ENCODE data around the gene OTUD5.

Gene OTUD5

DNA sequence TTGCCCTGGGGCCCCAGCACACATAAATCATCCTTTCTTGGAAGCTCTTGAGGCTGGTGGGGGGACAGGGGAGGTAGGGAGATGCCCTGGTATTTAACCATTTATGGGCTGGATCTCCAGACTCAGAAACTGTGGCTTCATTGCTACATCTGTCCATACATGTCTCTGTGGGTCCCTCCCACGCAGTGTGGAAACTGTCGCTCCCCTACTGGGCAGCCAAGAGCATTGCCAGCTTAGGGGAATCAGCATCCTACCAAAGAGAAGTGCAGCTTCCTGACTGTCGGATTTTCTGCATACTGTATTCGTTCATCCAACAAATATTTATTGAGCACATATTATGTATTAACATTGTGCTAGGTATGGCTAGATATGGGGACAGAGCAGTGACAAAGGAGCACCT is 41.0 kb upstream of the OTUD5 start:
- H3K4me3 ChIP-seq (replicated peaks; ENCODE audit: insufficient read depth, low read length): no peak overlapping the region
- no peak for TF ChIP-seq POLR2AphosphoS5 (IDR thresholded peaks at IDR 0.05; ENCODE audit: low read depth)
- no peak for TF ChIP-seq GABPA (IDR thresholded peaks at IDR 0.05; ENCODE audit: low read depth)
- TF ChIP-seq, protein P1, sequence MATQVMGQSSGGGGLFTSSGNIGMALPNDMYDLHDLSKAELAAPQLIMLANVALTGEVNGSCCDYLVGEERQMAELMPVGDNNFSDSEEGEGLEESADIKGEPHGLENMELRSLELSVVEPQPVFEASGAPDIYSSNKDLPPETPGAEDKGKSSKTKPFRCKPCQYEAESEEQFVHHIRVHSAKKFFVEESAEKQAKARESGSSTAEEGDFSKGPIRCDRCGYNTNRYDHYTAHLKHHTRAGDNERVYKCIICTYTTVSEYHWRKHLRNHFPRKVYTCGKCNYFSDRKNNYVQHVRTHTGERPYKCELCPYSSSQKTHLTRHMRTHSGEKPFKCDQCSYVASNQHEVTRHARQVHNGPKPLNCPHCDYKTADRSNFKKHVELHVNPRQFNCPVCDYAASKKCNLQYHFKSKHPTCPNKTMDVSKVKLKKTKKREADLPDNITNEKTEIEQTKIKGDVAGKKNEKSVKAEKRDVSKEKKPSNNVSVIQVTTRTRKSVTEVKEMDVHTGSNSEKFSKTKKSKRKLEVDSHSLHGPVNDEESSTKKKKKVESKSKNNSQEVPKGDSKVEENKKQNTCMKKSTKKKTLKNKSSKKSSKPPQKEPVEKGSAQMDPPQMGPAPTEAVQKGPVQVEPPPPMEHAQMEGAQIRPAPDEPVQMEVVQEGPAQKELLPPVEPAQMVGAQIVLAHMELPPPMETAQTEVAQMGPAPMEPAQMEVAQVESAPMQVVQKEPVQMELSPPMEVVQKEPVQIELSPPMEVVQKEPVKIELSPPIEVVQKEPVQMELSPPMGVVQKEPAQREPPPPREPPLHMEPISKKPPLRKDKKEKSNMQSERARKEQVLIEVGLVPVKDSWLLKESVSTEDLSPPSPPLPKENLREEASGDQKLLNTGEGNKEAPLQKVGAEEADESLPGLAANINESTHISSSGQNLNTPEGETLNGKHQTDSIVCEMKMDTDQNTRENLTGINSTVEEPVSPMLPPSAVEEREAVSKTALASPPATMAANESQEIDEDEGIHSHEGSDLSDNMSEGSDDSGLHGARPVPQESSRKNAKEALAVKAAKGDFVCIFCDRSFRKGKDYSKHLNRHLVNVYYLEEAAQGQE (IDR thresholded peaks at IDR 0.05; ENCODE audit: insufficient replicate concordance, low read depth): no peak
- TF ChIP-seq, protein P2, sequence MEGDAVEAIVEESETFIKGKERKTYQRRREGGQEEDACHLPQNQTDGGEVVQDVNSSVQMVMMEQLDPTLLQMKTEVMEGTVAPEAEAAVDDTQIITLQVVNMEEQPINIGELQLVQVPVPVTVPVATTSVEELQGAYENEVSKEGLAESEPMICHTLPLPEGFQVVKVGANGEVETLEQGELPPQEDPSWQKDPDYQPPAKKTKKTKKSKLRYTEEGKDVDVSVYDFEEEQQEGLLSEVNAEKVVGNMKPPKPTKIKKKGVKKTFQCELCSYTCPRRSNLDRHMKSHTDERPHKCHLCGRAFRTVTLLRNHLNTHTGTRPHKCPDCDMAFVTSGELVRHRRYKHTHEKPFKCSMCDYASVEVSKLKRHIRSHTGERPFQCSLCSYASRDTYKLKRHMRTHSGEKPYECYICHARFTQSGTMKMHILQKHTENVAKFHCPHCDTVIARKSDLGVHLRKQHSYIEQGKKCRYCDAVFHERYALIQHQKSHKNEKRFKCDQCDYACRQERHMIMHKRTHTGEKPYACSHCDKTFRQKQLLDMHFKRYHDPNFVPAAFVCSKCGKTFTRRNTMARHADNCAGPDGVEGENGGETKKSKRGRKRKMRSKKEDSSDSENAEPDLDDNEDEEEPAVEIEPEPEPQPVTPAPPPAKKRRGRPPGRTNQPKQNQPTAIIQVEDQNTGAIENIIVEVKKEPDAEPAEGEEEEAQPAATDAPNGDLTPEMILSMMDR (IDR thresholded peaks at IDR 0.05; ENCODE audit: insufficient read depth, low read length): peak; percentile 27
- no peak for TF ChIP-seq SPI1 (IDR thresholded peaks at IDR 0.05; ENCODE audit: borderline replicate concordance, low read depth)
- H3K27me3 ChIP-seq (ENCODE audit: insufficient read depth, poor library complexity, severe bottlenecking): no peaks in the 10 kb centered on the region
- peak; percentile 14 to 43 for DNase-seq (ENCODE audit: low read depth in 1 of 2, low spot score in 1 of 2)
- H3K27ac ChIP-seq (replicated peaks): no peak overlapping the region

DNA sequence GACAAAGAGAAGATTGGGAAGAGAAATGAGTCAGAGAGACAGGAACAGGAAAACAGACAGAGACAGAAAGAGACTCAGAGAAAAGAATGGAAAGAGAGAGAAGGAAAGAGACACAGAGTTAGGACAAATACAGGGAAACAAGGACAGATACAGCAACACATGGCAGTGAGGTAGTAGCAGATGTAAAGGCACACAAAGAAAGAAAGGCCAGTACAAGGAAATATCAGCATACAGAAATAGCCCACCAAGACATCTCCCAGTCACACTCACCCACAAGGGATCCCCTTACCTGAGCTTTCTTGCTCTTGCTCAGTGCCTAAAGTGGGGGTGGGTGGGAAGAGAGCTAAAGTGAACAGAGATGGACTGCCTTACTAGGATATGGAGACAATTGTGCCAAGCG is 40.5 kb upstream of the OTUD5 start:
- Histone ChIP-seq H3K27ac (replicated peaks) (no peak overlapping the region), H3K27me3 (ENCODE audit: insufficient read depth, poor library complexity, severe bottlenecking) (no peaks in the 10 kb centered on the region), H3K4me3 (replicated peaks; ENCODE audit: insufficient read depth, low read length) (no peak overlapping the region)
- no peak for DNase-seq (ENCODE audit: low read depth in 1 of 2, low spot score in 1 of 2)
- TF ChIP-seq, protein P2 (IDR thresholded peaks at IDR 0.05; ENCODE audit: insufficient read depth, low read length): no peak

DNA sequence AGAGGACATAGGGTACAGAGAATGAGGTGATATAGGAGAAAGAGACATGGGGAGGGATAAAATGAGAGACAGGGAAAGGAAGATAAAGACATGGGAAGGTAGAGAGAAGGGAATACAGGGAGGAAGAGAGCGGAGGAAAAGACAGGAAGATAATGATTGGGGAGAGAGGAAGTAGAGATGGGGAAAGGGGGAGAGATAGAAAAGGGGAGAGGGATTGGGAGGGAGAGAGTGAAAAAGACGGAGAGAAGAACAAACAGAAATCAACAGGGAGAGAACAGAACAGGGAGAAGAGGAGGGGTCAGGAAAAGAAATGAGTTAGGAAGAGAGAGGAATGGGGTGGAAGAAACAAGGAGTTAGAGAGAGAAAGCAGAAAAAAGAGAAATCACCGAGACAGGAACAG is 40.0 kb upstream of the OTUD5 start:
- H3K27ac ChIP-seq (replicated peaks): no peak overlapping the region
- no peak for DNase-seq (ENCODE audit: low read depth in 1 of 2, low spot score in 1 of 2)
- TF ChIP-seq, protein P1 (IDR thresholded peaks at IDR 0.05; ENCODE audit: insufficient replicate concordance, low read depth): no peak
- no peak for TF ChIP-seq POLR2AphosphoS5 (IDR thresholded peaks at IDR 0.05; ENCODE audit: low read depth)
- no peak for TF ChIP-seq GABPA (IDR thresholded peaks at IDR 0.05; ENCODE audit: low read depth)
- TF ChIP-seq, protein P2 (IDR thresholded peaks at IDR 0.05; ENCODE audit: insufficient read depth, low read length): no peak
- TF ChIP-seq SPI1 (IDR thresholded peaks at IDR 0.05; ENCODE audit: borderline replicate concordance, low read depth): no peak

DNA sequence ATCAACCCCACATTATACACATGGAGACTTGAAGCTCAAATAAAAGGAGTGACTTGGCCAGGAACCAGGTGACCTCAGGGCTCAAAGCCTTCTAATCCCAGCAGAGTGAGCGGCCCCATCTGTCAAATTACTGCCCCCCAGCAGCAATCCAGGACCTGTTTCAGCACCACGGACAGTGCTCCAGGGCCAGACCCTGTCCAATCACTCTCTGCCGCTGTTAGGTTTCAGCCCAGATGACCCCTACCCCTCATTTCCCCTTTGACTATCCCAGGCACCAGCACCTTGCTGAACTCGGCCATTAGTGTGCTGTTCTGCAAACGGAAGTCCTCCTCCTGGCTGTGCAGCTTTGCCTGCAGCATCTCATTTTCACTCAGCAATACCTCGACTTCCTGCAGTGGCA is 39.6 kb upstream of the OTUD5 start:
- H3K27ac ChIP-seq (replicated peaks): no peak overlapping the region
- TF ChIP-seq POLR2AphosphoS5 (IDR thresholded peaks at IDR 0.05; ENCODE audit: low read depth) (no peak), SPI1 (IDR thresholded peaks at IDR 0.05; ENCODE audit: borderline replicate concordance, low read depth) (no peak), GABPA (IDR thresholded peaks at IDR 0.05; ENCODE audit: low read depth) (no peak)
- TF ChIP-seq, protein P1 (IDR thresholded peaks at IDR 0.05; ENCODE audit: insufficient replicate concordance, low read depth): peak; percentile 94
- TF ChIP-seq, protein P2 (IDR thresholded peaks at IDR 0.05; ENCODE audit: insufficient read depth, low read length): no peak
- H3K27me3 ChIP-seq (ENCODE audit: insufficient read depth, poor library complexity, severe bottlenecking): no peaks in the 10 kb centered on the region
- DNase-seq (ENCODE audit: low read depth in 1 of 2, low spot score in 1 of 2): no peak
- H3K4me3 ChIP-seq (replicated peaks; ENCODE audit: insufficient read depth, low read length): no peak overlapping the region

More for the DNA sequence above, 40.0 kb upstream of the OTUD5 start:
- no peaks in the 10 kb centered on the region for H3K27me3 ChIP-seq (ENCODE audit: insufficient read depth, poor library complexity, severe bottlenecking)
- H3K4me3 ChIP-seq (replicated peaks; ENCODE audit: insufficient read depth, low read length): no peak overlapping the region
